ENCODE results near the gene WFS1. TPM values are rescaled to one million over a fixed set of nuclear protein-coding genes. Genes with fewer than 3 reads are reported as not detected.

Gene WFS1
- total RNA-seq, 1 donor from 2014 or later, result 29.2 TPM

DNA sequence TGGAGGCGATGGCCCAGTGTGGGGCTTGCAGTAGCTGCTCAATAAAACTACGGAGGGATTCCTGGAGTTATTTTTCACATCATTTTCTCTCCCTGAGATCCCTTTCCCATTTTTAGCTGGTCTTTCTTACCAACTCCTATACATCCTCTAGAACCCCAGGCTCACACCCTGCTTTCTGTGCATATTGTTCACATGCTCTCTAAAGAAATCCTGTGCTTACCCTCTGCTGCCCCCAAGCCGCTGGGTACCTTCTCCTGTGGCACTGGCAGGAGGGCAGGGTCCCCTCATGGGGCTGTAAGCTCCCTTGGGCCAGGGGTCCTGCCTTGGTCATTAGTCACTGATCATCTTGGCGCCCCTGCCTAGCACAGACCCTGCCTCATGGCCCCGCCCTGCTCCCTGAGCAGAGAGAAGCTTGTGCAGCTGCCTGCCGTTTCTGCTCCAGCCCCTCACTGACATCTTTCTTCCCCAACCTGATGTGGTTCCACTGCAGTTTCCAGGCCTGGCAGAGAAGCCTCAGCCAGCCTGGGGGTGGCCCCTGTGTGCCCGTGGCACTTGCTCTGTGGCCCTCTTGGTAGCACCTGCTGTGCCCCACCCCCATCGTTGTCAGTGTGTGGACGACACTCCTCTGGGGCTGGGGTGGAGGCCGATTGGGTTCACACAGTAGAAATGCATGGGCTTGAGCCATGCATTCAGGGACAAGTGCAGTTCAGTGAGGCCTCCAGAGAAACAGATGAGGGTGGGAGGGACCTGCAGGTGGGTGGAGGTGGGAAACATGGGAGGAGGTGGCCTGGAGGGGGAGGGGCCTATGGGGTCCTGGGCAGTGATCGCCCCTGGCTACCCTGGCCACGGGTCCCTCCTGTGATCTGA is 69.5 kb downstream of the WFS1 start:
- Mint-ChIP-seq H3K9me3 (ENCODE audit: unreplicated experiment) (no peaks in the 10 kb centered on the region), H3K27me3 (ENCODE audit: unreplicated experiment) (peaks cover 27% of the 10 kb centered on the region), H3K4me3 (ENCODE audit: unreplicated experiment) (no peak overlapping the region), H3K36me3 (ENCODE audit: unreplicated experiment) (no peaks in the 10 kb centered on the region), H3K27ac (ENCODE audit: unreplicated experiment) (no peak overlapping the region), H3K4me1 (ENCODE audit: unreplicated experiment) (no peaks in the 10 kb centered on the region)
- TF ChIP-seq, protein P1, sequence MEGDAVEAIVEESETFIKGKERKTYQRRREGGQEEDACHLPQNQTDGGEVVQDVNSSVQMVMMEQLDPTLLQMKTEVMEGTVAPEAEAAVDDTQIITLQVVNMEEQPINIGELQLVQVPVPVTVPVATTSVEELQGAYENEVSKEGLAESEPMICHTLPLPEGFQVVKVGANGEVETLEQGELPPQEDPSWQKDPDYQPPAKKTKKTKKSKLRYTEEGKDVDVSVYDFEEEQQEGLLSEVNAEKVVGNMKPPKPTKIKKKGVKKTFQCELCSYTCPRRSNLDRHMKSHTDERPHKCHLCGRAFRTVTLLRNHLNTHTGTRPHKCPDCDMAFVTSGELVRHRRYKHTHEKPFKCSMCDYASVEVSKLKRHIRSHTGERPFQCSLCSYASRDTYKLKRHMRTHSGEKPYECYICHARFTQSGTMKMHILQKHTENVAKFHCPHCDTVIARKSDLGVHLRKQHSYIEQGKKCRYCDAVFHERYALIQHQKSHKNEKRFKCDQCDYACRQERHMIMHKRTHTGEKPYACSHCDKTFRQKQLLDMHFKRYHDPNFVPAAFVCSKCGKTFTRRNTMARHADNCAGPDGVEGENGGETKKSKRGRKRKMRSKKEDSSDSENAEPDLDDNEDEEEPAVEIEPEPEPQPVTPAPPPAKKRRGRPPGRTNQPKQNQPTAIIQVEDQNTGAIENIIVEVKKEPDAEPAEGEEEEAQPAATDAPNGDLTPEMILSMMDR (IDR thresholded peaks at IDR 0.05), result no peak
- DNase-seq (ENCODE audit: extremely low spot score, unreplicated experiment), result no peak

DNA sequence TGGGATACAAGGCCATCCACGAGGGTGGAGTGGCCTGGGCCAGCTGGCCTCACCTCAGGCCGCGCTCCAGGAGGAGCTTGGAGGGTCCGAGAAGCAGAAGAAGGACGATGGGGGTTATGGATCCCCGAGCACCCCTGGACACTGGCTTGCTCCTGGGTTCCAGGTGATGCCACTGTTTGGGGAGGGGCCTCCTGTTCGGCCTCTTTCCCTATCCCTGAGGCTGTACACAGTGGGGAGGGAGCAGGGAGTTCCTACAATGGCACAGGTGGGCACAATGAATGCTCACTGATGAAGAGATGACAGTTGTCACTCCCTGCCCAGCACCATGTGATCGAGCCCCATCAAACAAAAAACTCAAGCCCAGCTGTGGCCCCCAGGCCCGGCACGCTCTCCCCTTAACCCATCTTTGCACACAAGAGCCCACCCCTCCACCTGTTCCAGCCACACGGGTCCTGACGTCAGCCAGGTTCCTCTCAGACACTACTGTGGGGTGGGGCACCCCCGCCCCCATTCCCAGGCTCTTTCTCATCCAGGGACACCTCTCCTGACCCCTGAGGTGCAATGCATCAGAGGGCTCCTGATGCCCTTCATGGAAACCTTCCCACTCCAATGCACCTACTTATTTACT is 70.3 kb downstream of the WFS1 start:
- peaks cover 27% of the 10 kb centered on the region for H3K27me3 Mint-ChIP-seq (ENCODE audit: unreplicated experiment)
- no peak for DNase-seq (ENCODE audit: extremely low spot score, unreplicated experiment)
- TF ChIP-seq, protein P1 (IDR thresholded peaks at IDR 0.05), result no peak
- no peak overlapping the region for H3K4me3 Mint-ChIP-seq (ENCODE audit: unreplicated experiment)
- H3K36me3 Mint-ChIP-seq (ENCODE audit: unreplicated experiment), result no peaks in the 10 kb centered on the region
- no peaks in the 10 kb centered on the region for H3K4me1 Mint-ChIP-seq (ENCODE audit: unreplicated experiment)
- no peaks in the 10 kb centered on the region for H3K9me3 Mint-ChIP-seq (ENCODE audit: unreplicated experiment)
- H3K27ac Mint-ChIP-seq (ENCODE audit: unreplicated experiment), result no peak overlapping the region

DNA sequence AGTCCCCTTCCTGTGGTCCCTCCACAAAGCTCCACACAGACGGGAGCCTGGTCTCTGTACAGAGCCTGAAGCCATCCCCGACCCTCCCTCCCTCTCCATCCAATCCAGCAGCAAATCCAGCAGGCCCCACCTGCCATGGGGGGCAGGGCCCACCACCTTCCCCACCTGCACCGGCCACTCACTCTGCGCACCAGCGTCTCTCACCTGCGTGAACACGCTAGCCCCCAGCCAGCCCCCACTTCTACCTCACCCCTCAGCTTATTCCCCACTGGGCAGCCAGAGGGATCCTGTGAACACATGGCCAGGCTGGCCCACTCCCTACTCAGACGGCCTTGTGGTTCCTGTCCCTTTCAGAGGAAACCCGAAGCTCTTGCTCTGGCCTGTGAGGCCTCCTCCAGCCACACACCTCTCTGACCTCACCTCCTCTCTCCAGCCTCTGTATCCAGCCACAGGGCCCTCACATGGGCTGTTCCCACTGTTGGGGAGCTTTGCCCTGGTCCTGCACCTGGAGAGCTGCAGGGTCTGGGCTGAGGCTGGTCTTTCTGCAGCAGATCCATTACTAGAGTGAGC is 70.9 kb downstream of the WFS1 start:
- H3K27ac Mint-ChIP-seq (ENCODE audit: unreplicated experiment), result no peak overlapping the region
- no peak for DNase-seq (ENCODE audit: extremely low spot score, unreplicated experiment)
- no peaks in the 10 kb centered on the region for H3K36me3 Mint-ChIP-seq (ENCODE audit: unreplicated experiment)
- TF ChIP-seq, protein P1 (IDR thresholded peaks at IDR 0.05), result no peak
- H3K9me3 Mint-ChIP-seq (ENCODE audit: unreplicated experiment), result no peaks in the 10 kb centered on the region
- no peak overlapping the region for H3K4me3 Mint-ChIP-seq (ENCODE audit: unreplicated experiment)
- H3K27me3 Mint-ChIP-seq (ENCODE audit: unreplicated experiment), result peaks cover 28% of the 10 kb centered on the region
- H3K4me1 Mint-ChIP-seq (ENCODE audit: unreplicated experiment), result no peaks in the 10 kb centered on the region

DNA sequence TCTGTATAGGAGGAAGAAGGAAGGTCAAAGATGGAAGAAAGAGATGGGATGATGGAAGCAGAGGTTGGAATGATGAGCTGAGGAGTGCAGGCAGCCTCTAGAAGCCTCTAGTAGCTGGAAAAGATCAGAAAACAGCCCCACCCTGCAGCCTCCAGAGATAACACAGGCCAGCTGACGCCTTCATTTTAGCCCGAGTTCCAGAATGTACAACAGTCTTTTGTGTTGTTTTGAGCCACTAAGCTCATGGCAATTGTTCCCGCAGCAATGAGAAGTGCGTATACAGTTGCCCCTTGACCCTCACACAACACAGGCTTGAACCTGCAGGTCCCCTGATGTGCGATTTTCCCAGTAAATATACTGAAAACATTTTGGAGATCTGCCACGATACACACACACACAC is 72.0 kb downstream of the WFS1 start:
- Mint-ChIP-seq H3K27me3 (ENCODE audit: unreplicated experiment) (peaks cover 31% of the 10 kb centered on the region), H3K27ac (ENCODE audit: unreplicated experiment) (no peak overlapping the region), H3K4me1 (ENCODE audit: unreplicated experiment) (no peaks in the 10 kb centered on the region), H3K36me3 (ENCODE audit: unreplicated experiment) (no peaks in the 10 kb centered on the region), H3K4me3 (ENCODE audit: unreplicated experiment) (no peak overlapping the region), H3K9me3 (ENCODE audit: unreplicated experiment) (no peaks in the 10 kb centered on the region)
- TF ChIP-seq, protein P1 (IDR thresholded peaks at IDR 0.05), result no peak
- no peak for DNase-seq (ENCODE audit: extremely low spot score, unreplicated experiment)

All from osteocyte (in vitro differentiated cells).